OCI-LY1 (cell line): ENCODE data around the gene ATL1.

ENCODE experiments used
- CTCF ChIP-seq: fragments of 200-600 bp; sonication (generic), shearing (Covaris generic); IDR thresholded peaks from 2 replicates; pipeline ENCODE4 v1.5.1; 2017; ENCODE audit warnings: mild to moderate bottlenecking, antibody characterized with exemption, low read length, moderate library complexity, mixed read lengths
- EZH2 ChIP-seq: fragments of 200-600 bp; sonication (generic), shearing (Covaris generic); IDR thresholded peaks from 2 replicates; pipeline ENCODE4 v1.8.0; 2017; ENCODE audit warnings: borderline replicate concordance, mixed run types, mild to moderate bottlenecking, antibody characterized with exemption, low read length, moderate library complexity, mixed read lengths

GRCh38 chr14:50531595-50532501 lies 28.1 kb upstream of the ATL1 start:
- no peak; the same call in 1 of the 2 replicates for TF ChIP-seq CTCF
- no peak for TF ChIP-seq EZH2
